Sigmoid colon (tissue), 7 donors: ENCODE results near the gene MARCO. TPM values are rescaled to one million over a fixed set of nuclear protein-coding genes. Genes with fewer than 3 reads are reported as not detected.

ENCODE experiments used
- DNase-seq: peaks from one replicate; pipeline ENCODE4 v3.0.0-alpha.2; 2019
- H3K27ac ChIP-seq, 4 donors: fragments of 200-600 bp; sonication (generic); one replicate each; pipeline ENCODE4 v1.5.1; 2016 to 2019; ENCODE audit warnings: mild to moderate bottlenecking in 1 of 4
- H3K27me3 ChIP-seq, 3 donors: fragments of 200-600 bp; sonication (generic); one replicate each; pipeline ENCODE4 v1.5.1; 2019; ENCODE audit warnings: mild to moderate bottlenecking in 1 of 3
- H3K36me3 ChIP-seq, 4 donors: fragments of 200-600 bp; sonication (generic); one replicate each; pipeline ENCODE4 v1.5.1; 2016 to 2019
- H3K4me1 ChIP-seq, 4 donors: fragments of 200-600 bp; sonication (generic); one replicate each; pipeline ENCODE4 v1.5.1; 2017 to 2019
- H3K4me3 ChIP-seq, 4 donors: fragments of 200-600 bp; sonication (generic); one replicate each; pipeline ENCODE4 v1.5.1; 2017 to 2019; ENCODE audit warnings: mild to moderate bottlenecking in 2 of 4, moderate library complexity in 1 of 4
- H3K9me3 ChIP-seq, 4 donors: fragments of 200-600 bp in 3 of 4; sonication (generic) in 3 of 4; one replicate each; pipeline versions ENCODE4 v1.5.1 to v1.6.1; 2013 to 2019
- EP300 ChIP-seq, 4 donors: sonication (generic); formaldehyde crosslinking; IDR thresholded peaks; one replicate each; pipeline ENCODE4 v1.6.1; 2017; ENCODE audit warnings: antibody characterized with exemption in 4 of 4
- POLR2A ChIP-seq, 2 donors: fragments of 450-650 bp; IDR thresholded peaks; one replicate each; pipeline ENCODE4 v1.6.1; 2016; ENCODE audit warnings: antibody characterized with exemption in 2 of 2, mild to moderate bottlenecking in 2 of 2, moderate library complexity in 2 of 2
- POLR2AphosphoS5 ChIP-seq, 4 donors: sonication (generic); formaldehyde crosslinking; IDR thresholded peaks; one replicate each; pipeline ENCODE4 v1.6.1; 2017; ENCODE audit warnings: antibody characterized with exemption in 4 of 4
- WGBS, 2 donors: extraction: QIAGEN DNeasy Blood & Tissue Kit; methylation state at CpG; one replicate each; pipeline ENCODE4 v1.1.7; 2013; 5-methylcytosine and 5-hydroxymethylcytosine counted together
- intact Hi-C: fragments of 100-400 bp; cut with DNase I; formaldehyde crosslinking; loops from one replicate; pipeline ENCODE4 v1.15.1; 2023
- polyA plus RNA-seq, 3 donors: library from polyadenylated mRNA; stranded (reverse); fragments of 200-250 nt; gene quantifications; one replicate each; pipeline ENCODE4 v1.2.3, GENCODE V29; 2013
- total RNA-seq, 4 donors: library from RNA; depleted of rRNA; stranded (reverse); fragments of >200 nt; gene quantifications; one replicate each; pipeline ENCODE4 v1.1.0, GENCODE V29; 2016
- TF ChIP-seq, protein P1 (sequence below), 4 experiments: fragments of 450-650 bp in 3 of 4; fragments of 200-600 bp in 1 of 4; IDR thresholded peaks; one replicate each; pipeline ENCODE4 v1.5.1; 2016 to 2019; ENCODE audit warnings: antibody characterized with exemption in 4 of 4, mild to moderate bottlenecking in 3 of 4, moderate library complexity in 2 of 4
- donor health status: healthy with polysubstance abuse.
- donor health status: Bipolar disorder and iron deficiency.
- donor health status: healthy.

The MARCO gene
- total and polyA plus RNA-seq, 7 donors, result 3.3 to 18.7 (median 10.6) TPM; not detected in 1

DNA sequence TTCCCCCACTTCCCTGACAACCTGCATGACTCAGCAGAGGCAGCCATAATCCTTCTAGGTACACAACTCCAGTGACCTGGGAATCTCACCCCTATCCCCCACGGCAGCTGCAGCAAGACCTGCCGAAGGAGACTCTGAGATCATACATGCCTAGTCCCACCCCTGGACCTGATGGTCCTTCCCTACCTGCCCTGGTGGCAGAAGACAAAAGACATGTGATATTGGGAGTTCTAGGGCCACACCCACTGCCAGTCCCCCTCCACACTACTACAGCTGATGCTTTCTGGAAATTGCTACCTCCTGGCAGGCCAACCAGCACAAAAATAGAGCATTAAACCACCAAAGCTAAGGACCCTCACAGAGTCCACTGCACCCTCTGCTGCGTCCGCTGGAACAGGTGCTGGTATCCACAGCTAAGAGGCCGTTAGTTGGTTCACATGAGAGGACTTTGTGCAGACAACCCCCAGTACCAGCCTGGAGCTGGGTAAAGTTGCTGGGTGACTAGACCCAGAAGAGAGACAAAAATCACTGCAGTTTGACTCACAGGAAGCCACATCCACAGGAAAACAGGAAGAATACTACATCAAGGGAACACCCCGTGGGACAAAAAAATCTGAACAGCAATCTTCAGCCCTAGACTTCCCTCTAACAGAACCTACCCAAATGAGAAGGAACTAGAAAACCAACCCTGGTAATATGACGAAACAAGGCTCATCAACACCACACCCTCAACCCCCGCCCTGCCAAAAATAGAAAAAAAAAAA is 12.5 kb downstream of the MARCO start:
- WGBS, 2 donors, result 55 to 76% methylated on average over 8 of the region's 8 CpGs
- Histone ChIP-seq H3K4me3 (no peak overlapping the region), H3K27me3 (no peaks in the 10 kb centered on the region), H3K36me3 (no peaks in the 10 kb centered on the region), H3K9me3 (peaks cover 0 to 3% (median 1%) of the 10 kb centered on the region in 4 donors), H3K27ac (no peak overlapping the region), H3K4me1 (no peaks in the 10 kb centered on the region)
- intact Hi-C loops, result no loop called here
- TF ChIP-seq EP300 (IDR thresholded peaks at IDR 0.05), result no peak
- DNase-seq, result no peak

DNA sequence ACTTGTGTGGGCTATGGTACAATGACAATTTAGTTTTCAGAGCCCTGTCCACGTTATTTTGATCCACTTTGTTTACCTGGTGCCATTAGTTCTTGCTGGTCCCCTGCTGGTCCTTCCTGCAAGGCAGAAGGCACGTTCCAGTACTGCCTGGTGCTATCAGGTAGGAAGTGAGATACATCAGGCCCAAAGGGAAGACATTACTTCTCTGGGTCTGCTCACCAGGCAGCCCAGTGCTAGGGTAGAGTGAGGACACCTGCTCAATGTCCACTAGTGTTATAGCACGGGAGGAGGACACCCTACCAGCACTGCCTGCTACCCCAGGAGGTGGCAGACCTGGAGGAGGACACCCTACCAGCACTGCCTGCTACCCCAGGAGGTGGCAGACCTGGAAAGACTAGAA is 23.7 kb downstream of the MARCO start:
- intact Hi-C loops, result no loop called here
- H3K4me1 ChIP-seq, result no peaks in the 10 kb centered on the region
- no peak for DNase-seq
- no peaks in the 10 kb centered on the region for H3K9me3 ChIP-seq
- no peak overlapping the region for H3K27ac ChIP-seq
- TF ChIP-seq, protein P1, sequence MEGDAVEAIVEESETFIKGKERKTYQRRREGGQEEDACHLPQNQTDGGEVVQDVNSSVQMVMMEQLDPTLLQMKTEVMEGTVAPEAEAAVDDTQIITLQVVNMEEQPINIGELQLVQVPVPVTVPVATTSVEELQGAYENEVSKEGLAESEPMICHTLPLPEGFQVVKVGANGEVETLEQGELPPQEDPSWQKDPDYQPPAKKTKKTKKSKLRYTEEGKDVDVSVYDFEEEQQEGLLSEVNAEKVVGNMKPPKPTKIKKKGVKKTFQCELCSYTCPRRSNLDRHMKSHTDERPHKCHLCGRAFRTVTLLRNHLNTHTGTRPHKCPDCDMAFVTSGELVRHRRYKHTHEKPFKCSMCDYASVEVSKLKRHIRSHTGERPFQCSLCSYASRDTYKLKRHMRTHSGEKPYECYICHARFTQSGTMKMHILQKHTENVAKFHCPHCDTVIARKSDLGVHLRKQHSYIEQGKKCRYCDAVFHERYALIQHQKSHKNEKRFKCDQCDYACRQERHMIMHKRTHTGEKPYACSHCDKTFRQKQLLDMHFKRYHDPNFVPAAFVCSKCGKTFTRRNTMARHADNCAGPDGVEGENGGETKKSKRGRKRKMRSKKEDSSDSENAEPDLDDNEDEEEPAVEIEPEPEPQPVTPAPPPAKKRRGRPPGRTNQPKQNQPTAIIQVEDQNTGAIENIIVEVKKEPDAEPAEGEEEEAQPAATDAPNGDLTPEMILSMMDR (IDR thresholded peaks at IDR 0.05), result no peak
- no peak for TF ChIP-seq POLR2A (IDR thresholded peaks at IDR 0.05)
- TF ChIP-seq POLR2AphosphoS5 (IDR thresholded peaks at IDR 0.05), result no peak
- TF ChIP-seq EP300 (IDR thresholded peaks at IDR 0.05), result no peak
- WGBS, 2 donors, result 56 to 69% methylated on average over 3 of the region's 3 CpGs
- no peaks in the 10 kb centered on the region for H3K27me3 ChIP-seq
- no peaks in the 10 kb centered on the region for H3K36me3 ChIP-seq
- no peak overlapping the region for H3K4me3 ChIP-seq

DNA sequence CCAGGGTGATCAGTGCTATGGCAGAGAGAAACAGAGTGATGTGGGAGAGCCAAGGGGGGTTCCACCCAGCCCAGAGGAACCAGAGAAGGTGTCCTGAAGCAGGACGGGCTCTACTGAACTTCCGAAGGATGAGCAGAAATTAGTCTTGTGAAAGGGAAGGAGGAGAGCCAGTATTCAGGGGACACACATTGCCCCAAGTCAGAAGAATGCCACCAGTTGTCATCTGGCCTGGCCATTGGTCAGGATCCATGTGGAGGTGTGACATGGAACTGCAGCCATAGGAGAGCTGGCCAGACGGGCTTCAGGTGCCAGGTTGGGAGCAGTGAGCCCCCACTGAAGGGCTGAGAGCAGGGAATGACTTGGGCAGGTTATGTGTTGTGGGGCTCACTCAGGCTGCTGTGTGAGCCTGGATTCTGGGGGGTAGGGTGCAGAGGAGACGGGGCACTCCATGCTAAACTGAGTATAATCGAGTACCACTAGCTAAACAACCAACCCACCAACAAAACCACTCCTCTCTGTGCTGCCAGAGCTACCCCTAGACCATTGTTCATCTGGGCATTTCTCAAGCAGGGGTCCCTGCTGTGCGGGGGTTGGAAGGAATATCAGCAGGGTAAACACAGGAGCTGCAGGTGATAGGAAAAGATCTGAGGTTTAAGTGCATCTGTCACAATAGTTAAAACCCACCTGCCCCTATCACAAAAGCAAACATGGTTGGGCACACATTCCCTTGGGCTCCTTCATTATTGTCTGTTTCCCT is 25.3 kb downstream of the MARCO start:
- no peaks in the 10 kb centered on the region for H3K36me3 ChIP-seq
- WGBS, 2 donors, result 75 to 82% methylated on average over 6 of the region's 6 CpGs
- DNase-seq, result no peak

DNA sequence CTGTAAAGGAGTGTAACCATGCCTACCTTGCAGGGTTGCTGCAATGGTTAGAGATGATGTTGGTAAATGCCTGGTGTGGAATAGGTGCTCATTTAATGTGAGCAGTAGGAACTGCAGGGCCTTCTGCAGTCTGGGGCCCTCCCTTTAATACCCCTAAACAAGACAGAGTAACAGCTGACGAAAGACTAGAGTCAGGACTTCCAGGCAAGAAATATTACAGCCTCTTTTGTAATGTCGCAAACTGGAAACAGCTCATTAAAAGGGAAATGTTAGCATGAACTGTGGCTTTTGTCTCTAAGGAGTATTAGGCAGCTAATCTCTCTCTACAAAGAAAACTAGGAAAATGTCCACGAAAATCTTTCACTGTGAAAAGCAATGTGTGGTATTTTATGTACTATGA is 26.0 kb downstream of the MARCO start:
- 80 to 87% methylated on average over 3 of the region's 3 CpGs for WGBS, 2 donors
- Histone ChIP-seq H3K36me3 (no peaks in the 10 kb centered on the region), H3K27me3 (no peaks in the 10 kb centered on the region), H3K4me3 (no peak overlapping the region), H3K27ac (peak overlapping the region in 1 of 4 donors; percentile 32), H3K9me3 (no peaks in the 10 kb centered on the region), H3K4me1 (no peaks in the 10 kb centered on the region)
- intact Hi-C loops, result no loop called here
- no peak for DNase-seq
- TF ChIP-seq POLR2A (IDR thresholded peaks at IDR 0.05), result no peak
- no peak for TF ChIP-seq EP300 (IDR thresholded peaks at IDR 0.05)
- TF ChIP-seq, protein P1 (IDR thresholded peaks at IDR 0.05), result no peak
- no peak for TF ChIP-seq POLR2AphosphoS5 (IDR thresholded peaks at IDR 0.05)

More for the DNA sequence above, 25.3 kb downstream of the MARCO start:
- intact Hi-C loops, result no loop called here
- Histone ChIP-seq H3K4me3 (no peak overlapping the region), H3K27ac (peak overlapping the region in 1 of 4 donors; percentile 32), H3K4me1 (no peaks in the 10 kb centered on the region), H3K9me3 (no peaks in the 10 kb centered on the region), H3K27me3 (no peaks in the 10 kb centered on the region)
- TF ChIP-seq POLR2A (IDR thresholded peaks at IDR 0.05) (no peak), POLR2AphosphoS5 (IDR thresholded peaks at IDR 0.05) (no peak), EP300 (IDR thresholded peaks at IDR 0.05) (no peak)
- TF ChIP-seq, protein P1 (IDR thresholded peaks at IDR 0.05), result no peak

DNA sequence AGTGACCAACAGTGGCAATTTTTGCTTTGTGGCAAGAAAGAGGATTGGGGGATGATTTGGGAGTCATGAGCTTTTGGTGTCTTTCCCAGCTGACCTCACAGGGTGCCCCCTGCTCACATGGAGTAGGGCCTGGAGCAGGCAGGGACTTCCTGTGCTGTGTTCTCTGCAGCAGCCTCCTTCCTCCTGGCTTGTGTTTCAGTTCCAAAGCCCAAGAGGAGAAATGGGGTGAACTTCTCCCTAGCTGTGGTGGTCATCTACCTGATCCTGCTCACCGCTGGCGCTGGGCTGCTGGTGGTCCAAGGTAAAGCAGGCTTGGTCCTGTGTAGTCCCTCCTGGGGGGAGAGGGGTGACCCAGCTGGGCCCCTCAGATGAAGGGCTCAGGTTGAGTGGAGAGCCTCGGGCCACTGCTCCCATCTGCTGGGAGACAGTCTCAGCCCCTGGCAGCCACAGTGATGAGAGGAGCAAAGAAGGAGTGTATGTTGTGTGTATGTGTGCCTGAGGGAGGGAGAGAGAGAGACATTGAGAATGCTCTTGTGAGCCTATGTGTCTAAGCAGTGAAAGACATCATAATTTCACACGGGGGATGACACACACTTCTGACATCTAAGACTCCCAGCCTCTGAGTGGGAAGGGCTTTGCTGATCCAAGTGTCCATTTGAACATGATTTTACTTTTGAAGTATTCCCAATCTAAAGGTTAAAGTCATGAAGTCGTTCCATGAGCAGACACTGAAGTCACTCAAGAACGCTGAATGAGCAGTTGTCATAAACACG is 27.2 kb downstream of the MARCO start:
- no peak for DNase-seq
- Histone ChIP-seq H3K36me3 (no peaks in the 10 kb centered on the region), H3K9me3 (no peaks in the 10 kb centered on the region), H3K4me3 (no peak overlapping the region), H3K4me1 (no peaks in the 10 kb centered on the region), H3K27me3 (no peaks in the 10 kb centered on the region), H3K27ac (no peak overlapping the region)
- TF ChIP-seq POLR2A (IDR thresholded peaks at IDR 0.05) (no peak), POLR2AphosphoS5 (IDR thresholded peaks at IDR 0.05) (no peak), EP300 (IDR thresholded peaks at IDR 0.05) (no peak)
- TF ChIP-seq, protein P1 (IDR thresholded peaks at IDR 0.05), result no peak
- 83 to 92% methylated on average over 7 of the region's 7 CpGs for WGBS, 2 donors
- intact Hi-C loops, result no loop called here
